HG02943 (cell line): Measurements from ENCODE around the gene YEATS4.

Experiments
- ATAC-seq: cut with Tn5 transposase; IDR thresholded peaks from one replicate; pipeline ENCODE4 v1.9.1; 2021; ENCODE audit warnings: mild to moderate bottlenecking, low read depth, moderate library complexity; ENCODE audit not compliant: unreplicated experiment

Gene YEATS4

DNA sequence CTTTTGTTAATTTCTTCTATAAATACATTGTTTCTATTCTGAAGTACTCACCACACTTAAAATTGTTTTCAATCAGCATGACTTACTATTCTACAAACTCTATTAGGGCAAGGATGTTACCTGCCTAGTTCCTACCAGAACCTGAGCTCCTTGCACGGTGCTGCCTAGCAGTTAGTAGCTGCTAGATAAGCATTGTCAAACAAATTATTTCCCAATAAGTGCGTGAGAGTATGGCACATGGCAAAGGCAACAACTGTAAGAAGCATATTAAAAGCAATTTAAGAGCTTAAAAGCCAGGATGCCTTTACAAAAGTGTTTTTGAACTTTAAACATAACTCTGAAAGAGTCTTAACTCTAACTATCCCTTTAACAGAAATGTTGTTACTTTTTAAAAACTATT, 19.5 kb upstream of the YEATS4 start:
- no peak for ATAC-seq

- ATAC-seq = no peak
Measured at GRCh38 chr12:69341328-69341727, 18.2 kb upstream of the YEATS4 start.

- no peak for ATAC-seq
Measured at GRCh38 chr12:69342421-69342820, 17.1 kb upstream of the YEATS4 start.

GRCh38 chr12:69343357-69343756, 16.2 kb upstream of the YEATS4 start:
- no peak for ATAC-seq

- no peak for ATAC-seq
Measured at GRCh38 chr12:69343885-69344612, 15.5 kb upstream of the YEATS4 start.

GRCh38 chr12:69345077-69345476, 14.5 kb upstream of the YEATS4 start:
- no peak for ATAC-seq

GRCh38 chr12:69345742-69346141, 13.8 kb upstream of the YEATS4 start:
- ATAC-seq = no peak

GRCh38 chr12:69348162-69348938, 11.2 kb upstream of the YEATS4 start, which contains the start of gene LYZ:
Gene LYZ (plus strand): TSS chr12:69348381. CDS start chr12:69348409, 28 bp downstream.
- ATAC-seq = no peak

DNA sequence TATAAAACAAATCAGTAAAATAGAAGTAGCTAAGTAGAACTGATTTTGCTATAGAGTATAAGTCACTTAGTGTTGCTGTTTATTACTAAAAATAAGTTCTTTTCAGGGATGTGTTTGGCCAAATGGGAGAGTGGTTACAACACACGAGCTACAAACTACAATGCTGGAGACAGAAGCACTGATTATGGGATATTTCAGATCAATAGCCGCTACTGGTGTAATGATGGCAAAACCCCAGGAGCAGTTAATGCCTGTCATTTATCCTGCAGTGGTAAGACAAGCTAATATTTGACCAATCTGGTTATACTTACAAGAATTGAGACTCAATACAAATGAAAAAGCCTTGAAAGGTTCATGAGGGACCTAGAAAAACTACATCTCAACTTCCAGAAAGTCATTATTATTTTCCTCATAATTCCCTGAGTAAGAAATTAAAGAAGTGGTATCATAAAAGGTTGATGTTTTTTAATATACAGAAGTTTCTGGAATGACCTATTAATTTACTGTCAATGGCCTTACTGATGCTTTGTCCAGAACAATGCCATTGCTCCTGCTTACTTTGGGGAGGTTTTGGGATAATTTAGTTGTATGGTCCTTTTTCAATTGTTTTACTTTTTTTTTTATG, 9.4 kb upstream of the YEATS4 start:
- no peak for ATAC-seq

DNA sequence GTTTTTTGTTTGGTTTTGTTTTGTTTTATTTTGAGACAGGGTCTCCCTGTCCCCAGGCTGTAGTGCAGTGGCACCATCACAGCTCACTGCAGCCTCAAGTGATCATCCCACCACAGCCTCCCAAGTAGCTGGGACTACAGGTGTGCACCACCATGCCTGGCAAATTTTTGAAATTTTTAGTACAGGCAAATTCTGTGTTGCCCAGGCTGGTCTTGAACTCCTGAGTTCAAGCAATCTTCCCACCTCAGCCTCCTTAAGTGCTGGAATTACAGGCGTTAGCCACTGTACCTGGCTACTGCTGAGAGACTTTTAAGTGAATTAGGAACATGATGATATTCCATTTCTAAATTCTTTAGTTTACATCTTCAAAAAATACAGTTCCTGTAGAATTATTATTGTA, 8.8 kb upstream of the YEATS4 start:
- ATAC-seq = no peak

GRCh38 chr12:69351462-69352236, 7.9 kb upstream of the YEATS4 start:
- no peak for ATAC-seq

DNA sequence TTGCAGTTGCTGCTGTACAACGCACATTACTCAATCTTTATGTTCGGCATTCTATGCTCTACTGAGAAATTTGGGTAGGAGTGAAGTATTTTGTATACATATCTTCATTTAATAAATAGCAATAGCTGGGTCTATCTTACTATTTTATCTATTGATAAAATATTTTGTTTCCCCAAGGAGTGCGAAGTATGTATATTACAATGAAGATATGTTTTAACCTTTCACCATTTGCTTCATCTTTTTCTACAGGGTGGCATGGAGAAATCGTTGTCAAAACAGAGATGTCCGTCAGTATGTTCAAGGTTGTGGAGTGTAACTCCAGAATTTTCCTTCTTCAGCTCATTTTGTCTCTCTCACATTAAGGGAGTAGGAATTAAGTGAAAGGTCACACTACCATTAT, 6.6 kb upstream of the YEATS4 start:
- no peak for ATAC-seq

- no peak for ATAC-seq
Measured at GRCh38 chr12:69354172-69354555, 5.4 kb upstream of the YEATS4 start.

DNA sequence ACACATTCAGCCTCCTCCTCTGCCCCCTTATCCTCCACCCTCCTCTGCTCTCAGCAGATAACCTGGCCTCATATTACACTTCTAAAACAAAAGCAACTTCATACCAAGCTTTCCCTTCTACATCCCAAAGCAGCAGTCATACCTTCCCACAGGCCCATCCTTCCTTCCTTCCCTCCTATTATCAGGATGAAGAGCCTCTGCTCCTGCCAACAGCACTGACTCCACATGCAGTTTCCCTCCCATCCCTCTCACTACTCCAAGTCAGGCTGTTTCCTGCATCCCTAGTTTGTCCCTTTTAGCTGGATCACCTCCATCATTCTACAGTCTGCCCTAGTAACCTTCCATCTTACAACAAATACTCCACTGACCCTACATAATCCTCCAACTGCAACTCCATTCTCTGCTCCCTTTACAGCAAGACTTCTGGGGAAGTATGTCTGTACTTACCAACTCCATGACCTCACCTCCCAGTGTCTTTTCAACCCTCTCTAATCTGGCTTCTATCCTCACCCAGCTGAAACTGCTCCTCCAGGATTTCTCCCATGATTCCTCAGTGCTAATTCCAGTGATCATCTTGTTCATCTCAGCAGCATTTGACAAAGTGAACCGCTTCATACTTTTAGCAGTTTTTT, 4.9 kb upstream of the YEATS4 start:
- ATAC-seq = no peak

DNA sequence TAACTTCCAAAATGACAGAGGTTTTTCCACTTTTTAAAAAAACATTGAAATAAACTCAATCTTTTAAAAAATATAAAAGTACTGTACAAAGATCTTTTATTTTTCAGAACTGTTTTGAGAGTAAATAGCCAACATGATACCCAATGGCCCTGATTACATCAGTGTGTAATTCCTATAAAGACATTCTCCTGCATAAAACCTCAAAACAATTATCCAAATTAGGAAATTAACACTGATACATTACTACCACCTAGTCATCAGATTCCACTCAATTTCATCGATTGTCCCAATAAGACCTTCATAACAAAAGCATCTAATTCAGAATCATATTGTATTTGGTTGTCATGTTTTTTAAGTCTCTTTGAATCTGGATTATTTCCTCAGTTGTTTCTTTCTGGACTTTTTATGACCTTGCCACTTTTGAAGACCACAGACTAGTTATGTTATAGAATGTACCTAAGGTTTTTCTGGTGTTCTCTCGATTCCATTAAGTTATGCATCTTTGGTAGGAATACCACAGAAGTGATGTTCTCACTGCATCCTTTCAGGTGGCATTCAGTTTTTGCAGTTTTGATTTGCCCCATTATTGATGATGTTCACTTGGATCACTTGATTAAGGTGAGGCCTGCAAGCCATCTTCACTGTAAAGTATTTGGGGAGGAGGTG, 4.0 kb upstream of the YEATS4 start:
- no peak for ATAC-seq

DNA sequence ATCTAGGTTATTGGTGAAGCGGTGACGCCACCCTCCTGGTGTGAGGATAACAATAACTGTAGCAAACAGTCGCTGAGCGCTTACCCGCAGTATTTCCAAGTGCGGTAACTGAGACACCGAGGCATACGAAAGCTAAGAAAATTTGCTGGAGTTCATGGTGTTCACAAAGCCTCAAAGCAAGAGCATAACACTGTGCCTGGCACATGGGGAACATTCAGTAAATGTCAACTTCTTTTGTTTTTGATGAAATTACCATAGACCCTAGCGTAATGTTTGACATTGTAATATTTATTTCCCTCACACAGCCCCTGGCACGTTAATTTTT, 767 bp downstream of the YEATS4 start:
- no peak for ATAC-seq

- no peak for ATAC-seq
Measured at GRCh38 chr12:69366796-69367195, 7.3 kb downstream of the YEATS4 start.

GRCh38 chr12:69368171-69368570, 8.6 kb downstream of the YEATS4 start:
- ATAC-seq = no peak

DNA sequence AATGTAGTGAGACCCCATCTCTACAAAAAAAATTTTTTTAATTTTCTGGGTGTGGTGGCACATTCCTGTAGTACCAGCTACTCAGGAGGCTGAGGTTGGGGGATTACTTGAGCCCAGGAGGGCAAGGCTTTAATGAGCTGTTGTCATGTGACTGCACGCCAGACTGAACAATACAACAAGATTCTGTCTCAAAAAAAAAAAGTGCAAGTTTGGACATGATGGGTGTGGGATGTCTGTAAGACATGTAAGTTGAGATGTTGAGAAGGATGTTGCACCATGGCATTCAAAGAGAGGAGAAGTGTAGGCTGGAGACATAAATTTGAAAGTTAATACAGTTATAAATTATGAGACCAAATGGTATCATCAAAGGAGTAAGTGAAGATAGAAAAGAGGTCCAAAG, 23.5 kb downstream of the YEATS4 start:
- no peak for ATAC-seq

DNA sequence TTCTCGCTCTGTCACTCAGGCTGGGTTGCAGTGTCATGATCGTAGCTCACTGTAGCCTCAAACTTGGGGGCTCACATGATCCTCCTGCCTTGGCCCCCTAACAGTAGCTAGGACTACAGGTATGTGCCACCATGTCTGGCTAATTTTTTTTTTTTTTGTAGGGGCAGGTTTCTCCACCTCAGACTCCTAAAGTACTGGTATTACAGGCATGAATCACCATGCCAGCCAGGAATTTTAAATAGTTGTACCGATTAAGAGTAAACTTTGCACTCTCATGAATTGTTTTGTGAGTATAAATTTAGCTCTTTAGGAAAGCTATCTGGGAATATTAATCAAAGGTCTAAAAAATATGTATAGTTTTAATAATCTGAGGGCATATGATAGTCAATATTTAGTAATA, 25.5 kb downstream of the YEATS4 start:
- ATAC-seq = no peak
